KOPT-K1 (cell line): ENCODE data around the gene MYH11.
"Not testable (repeated sequence)": the region's sequence is repeated elsewhere in the genome, so short reads cannot be mapped to it uniquely, and the experiment has no call there.

Experiments
- H3K27ac ChIP-seq: fragments of 200-600 bp; sonication (generic); 2 replicates; pipeline ENCODE4 v1.5.1; 2016; ENCODE audit warnings: antibody characterized with exemption, mild to moderate bottlenecking, low read depth, low read length; ENCODE audit not compliant: poor library complexity, severe bottlenecking
- H3K36me3 ChIP-seq: fragments of 200-600 bp; sonication (generic); 2 replicates; pipeline ENCODE4 v1.5.1; 2017; ENCODE audit warnings: antibody characterized with exemption, mild to moderate bottlenecking, low read length, moderate library complexity; ENCODE audit not compliant: insufficient read depth
- H3K9me3 ChIP-seq: fragments of 200-600 bp; sonication (generic); 2 replicates; pipeline ENCODE4 v1.5.1; 2017; ENCODE audit warnings: antibody characterized with exemption, low read length, mild to moderate bottlenecking; ENCODE audit not compliant: insufficient read depth, poor library complexity, severe bottlenecking

The MYH11 gene

DNA sequence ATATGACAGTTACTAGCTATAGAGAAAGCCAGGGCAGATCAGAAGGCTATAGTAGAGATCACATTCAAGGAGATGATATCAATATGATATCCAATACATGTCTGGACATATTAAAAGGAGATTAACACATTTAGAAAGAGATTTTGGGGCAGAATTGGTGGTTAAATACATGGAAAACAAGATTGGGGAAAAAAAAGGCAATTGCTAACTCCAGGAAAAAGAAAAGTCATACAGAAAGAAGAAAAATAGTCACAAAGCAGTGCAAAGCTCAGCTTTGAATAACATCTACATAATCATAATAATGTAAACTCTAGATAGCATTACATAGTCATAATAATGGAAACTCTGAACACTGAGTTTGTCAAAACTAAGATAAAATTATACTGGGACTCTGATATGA is 40.6 kb downstream of the MYH11 start:
- no peaks in the 10 kb centered on the region for H3K36me3 ChIP-seq
- H3K9me3 ChIP-seq = peaks cover 24% of the 10 kb centered on the region
- no peak overlapping the region for H3K27ac ChIP-seq

DNA sequence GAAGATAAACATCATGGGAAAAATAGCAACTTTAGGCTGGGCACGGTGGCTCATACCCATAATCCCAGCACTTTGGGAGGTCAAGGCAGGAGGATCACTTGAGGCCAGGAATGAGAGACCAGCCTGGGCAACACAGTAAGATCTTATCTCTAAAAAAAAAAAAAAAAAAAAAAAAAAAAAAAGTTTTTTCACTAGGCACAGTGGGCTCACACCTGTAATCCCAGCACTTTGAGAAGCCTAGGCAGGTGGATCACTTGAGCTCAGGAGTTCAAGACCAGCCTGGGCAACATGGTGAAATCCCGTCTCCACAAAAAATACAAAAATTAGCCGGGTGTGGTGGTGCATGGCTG is 44.5 kb downstream of the MYH11 start:
- not testable (repeated sequence) for H3K36me3 ChIP-seq, H3K27ac ChIP-seq
- H3K9me3 ChIP-seq = peaks cover 24% of the 10 kb centered on the region

DNA sequence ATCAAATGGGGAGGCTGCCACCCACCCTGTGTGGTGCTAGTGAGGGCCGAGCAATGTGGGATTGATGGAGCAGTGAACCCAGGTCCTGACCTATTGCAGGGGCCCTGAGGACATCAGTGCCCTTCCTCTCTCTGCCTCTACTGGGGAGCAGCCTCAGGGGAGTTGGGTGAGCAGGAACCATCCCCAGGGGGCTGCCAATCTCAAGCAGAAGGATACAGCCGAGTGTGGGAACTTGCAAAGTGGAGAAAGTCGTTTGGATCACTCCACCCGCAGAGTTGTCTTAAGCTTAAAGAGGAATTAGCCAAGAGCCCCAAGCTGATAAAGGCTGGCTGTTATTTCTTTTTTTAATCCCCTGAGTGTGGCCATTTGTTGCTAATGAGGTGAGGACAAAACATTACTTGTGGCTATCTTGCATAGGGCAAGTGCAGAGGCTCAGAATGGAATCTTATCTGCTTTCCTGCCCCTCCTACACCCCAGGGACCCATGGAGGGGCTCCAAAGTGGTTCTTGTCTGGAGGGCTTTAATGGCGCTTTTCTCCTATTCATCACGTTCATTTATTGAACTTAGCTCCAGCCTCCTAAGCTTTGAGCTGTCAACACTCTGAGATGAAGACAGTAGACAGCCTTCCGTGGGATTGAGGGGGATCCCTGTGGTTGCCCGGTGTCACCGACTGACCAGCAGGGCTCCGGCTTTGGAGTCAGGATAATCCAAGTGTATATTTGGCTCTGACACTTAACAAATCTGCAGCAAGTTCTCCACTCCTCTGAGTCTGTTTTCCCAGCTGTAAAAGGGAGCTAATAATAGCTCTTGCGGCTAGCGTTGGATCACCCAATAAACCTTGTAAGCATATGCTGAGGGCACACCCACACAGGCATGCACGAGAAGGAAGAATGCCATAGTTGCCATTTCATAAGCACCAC is 45.1 kb downstream of the MYH11 start:
- H3K9me3 ChIP-seq = peaks cover 21% of the 10 kb centered on the region
- H3K36me3 ChIP-seq = no peaks in the 10 kb centered on the region
- H3K27ac ChIP-seq = no peak overlapping the region

DNA sequence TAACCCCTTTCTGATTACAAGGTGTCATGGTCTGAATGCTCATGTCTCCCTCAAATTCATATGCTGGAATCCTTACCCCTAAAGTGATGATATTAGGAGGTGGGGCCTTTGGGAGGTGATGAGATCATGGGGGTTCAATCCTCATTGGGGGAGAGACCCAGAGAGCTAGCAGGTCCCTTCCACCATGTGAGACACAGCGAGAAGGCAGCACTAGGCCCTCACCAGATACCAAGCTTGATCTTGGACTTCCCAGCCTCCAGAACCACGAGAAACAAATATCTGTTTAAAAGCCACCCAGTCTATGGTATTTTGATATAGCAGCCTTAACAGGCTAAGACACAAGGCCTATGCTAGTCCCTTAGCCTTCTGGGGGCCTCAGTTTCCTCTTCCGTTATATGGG is 45.9 kb downstream of the MYH11 start:
- Histone ChIP-seq H3K36me3 (no peaks in the 10 kb centered on the region), H3K27ac (no peak overlapping the region), H3K9me3 (peaks cover 13% of the 10 kb centered on the region)

DNA sequence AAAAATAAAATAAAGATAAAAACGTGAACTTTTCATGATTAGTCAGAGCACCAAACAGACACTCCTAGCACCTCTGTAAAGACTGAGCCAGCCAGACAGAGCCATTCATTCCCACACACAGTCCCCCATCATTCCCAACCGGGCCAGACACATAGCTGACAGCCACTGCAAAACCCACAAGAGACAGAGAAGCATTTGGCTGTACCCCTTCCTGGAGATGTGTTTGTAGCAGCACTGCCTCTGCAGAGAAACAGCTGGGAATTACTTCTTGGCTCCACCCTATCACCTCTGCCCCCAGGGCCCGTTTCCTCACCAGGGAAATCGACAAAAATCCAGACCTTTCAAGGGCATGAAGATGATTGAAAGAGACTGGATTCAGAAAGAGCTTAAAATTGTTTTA is 46.4 kb downstream of the MYH11 start:
- Histone ChIP-seq H3K27ac (no peak overlapping the region), H3K9me3 (peaks cover 8% of the 10 kb centered on the region), H3K36me3 (no peaks in the 10 kb centered on the region)

DNA sequence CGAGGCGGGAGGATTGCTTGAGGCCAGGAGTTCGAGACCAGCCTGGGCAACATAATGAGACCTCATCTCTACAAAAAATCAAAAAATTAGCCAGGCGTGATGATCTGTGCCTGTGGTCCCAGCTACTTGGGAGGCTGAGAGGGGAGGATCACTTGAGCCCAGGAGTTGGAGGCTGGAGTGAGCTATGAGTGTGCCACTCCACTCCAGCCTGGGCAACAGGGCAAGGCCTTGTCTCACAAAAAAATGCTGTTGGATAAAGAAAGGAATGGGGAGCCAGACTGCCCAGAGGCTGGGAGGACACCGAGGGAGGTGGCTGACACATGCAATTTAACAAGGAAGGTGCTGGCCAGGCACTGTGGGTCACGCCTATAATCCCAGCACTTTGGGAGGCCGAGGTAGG is 47.5 kb downstream of the MYH11 start:
- H3K36me3 ChIP-seq = not testable (repeated sequence)

DNA sequence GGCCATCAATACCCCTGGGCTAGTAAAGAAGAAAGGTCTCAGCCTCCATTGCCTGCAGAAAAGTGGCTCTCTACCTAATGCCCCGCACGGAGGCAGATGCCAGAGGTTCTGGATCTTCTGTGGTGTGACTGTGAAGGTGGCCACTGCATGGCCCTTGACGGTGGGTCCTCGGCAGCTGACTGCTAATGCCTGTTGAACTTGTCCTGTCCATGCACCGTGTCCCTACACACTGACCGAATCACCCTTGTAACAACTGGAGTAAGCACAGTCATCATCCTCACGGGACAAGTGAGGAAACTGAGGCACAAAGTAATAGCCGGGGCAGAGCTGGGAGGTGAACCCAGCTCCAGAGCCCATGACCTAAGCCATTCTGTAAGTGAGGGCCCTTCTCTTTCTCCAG is 48.8 kb downstream of the MYH11 start:
- H3K9me3 ChIP-seq = no peaks in the 10 kb centered on the region
- H3K27ac ChIP-seq = no peak overlapping the region
- H3K36me3 ChIP-seq = no peaks in the 10 kb centered on the region

More for the DNA sequence above, 47.5 kb downstream of the MYH11 start:
- H3K9me3 ChIP-seq, H3K27ac ChIP-seq: not testable (repeated sequence)

DNA sequence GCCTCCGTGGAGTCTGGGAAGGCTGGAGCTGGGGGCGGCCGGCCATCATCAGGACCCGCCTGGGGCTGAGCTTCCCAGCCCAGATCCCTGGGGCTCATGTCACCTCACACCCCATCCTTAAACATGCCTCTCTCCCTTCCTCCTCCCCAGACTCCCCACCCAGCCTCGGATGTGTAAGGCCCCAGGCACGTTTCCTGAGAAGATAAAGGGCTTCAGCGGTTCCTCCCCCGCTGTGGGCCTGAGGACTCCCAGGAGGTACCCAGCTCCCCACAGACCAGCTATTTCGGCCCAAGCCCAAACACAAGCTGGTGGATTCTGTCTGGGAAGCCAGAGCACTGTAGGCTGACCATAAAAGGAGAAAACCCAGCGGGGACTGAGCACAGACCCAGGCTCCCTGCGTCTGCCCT is 49.2 kb downstream of the MYH11 start:
- Histone ChIP-seq H3K9me3 (no peaks in the 10 kb centered on the region), H3K36me3 (no peaks in the 10 kb centered on the region), H3K27ac (no peak overlapping the region)

DNA sequence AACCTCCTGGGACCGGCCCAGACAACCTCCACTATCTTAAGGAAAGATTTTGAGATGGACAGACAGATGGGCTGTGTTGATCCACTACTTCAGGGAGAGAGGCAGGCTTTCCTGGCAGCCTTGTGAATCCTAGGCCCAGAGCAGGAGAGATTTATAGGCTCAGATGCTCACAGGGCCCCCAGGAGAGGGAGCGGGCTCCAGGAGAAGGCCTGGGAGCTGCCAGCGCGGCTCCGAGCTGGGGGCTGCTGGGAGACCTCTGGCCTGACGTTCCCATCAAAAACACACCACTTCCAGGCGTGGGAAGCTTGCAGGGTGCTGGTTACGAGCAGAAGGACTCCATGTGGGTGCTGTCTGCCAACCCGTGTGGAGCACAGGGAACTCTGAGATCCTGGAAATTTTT is 53.2 kb downstream of the MYH11 start:
- Histone ChIP-seq H3K27ac (no peak overlapping the region), H3K9me3 (no peaks in the 10 kb centered on the region), H3K36me3 (no peaks in the 10 kb centered on the region)

DNA sequence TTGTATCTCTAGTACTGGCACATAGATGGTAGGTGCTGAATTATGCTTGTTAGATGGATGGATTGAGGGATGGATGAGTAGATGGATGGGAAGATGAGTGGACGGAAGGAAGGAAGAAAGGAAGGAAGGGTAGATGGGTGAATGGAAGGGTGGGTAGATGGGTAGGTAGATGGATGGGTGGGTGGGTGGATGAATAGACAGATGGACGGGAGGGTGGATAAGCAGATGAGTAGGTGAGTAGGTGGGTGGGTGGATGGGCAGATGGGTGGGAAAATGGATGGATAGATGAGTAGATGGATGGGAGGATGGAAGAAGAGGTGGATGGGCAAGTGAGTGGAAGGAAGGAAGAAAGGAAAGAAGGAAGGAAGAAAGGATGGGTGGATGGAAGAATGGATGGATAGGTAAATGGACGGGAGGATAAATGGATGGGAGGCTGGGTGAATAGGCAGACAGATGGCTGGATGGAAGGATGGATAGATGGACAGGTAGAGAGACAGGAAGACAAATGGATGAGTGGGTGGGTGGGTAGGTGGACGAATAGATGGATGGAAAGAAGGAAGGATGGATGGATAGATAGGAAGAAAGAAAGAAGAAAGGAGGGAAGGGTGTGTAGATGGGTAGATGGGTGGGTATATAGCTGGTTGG is 56.9 kb downstream of the MYH11 start:
- Histone ChIP-seq H3K9me3 (peaks cover 11% of the 10 kb centered on the region), H3K36me3 (no peaks in the 10 kb centered on the region), H3K27ac (no peak overlapping the region)

DNA sequence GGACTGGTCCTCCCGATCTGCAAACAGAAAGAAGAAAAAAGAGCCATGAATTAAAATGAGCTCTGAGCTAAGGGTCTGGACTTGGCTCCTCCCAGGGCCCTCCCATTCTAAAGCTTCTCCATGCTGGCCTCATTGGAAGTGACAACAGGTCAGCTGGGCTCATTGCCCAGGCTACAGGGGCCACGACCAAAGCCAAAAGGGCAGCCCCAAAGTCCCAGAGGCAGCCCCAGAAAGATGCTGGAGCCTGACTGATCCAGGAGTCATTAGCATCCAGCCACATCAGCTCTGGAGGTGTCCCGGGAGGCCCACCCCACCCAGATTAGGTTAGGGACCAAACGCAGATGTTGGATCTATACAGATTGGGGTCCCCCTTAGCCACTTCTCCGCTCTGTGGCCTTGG is 58.2 kb downstream of the MYH11 start:
- no peaks in the 10 kb centered on the region for H3K36me3 ChIP-seq
- peaks cover 11% of the 10 kb centered on the region for H3K9me3 ChIP-seq
- H3K27ac ChIP-seq = no peak overlapping the region

DNA sequence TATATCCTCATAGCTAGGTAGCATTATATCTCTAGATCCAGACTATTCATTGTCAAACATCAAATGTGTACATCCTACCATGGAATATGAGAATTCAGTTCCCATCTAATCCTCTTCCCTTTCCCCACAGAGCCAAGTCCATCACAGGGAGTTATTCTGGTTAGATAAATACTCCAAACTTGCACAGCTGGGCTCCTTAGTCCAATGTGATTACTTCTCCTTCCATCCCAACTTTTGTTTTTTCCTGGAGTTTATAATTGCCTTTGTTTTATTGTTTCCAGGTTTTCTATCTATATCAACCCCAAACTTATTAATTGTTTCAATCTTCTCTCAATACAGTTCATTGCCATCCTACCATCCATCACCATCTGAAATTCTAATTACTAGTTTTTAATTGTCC is 59.9 kb downstream of the MYH11 start:
- H3K9me3 ChIP-seq = peaks cover 11% of the 10 kb centered on the region
- H3K27ac ChIP-seq = no peak overlapping the region
- no peaks in the 10 kb centered on the region for H3K36me3 ChIP-seq

DNA sequence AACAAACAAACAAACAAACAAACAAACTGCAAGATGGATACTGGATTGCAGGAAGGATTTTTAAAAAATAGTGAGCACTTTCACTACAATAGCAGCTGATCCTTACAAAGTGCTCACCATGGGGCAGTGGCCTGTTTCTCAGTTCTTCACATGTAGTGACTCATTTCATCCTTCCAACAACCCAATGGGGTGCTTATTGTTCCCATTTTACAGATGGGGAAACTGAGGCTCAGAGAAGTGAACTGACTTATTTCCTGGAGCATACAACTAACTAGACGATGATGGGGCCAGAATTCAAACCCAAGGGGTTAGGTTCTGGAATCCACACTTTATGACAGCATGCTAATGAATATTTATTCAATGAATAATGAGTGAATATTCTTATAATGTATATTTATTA is 61.2 kb downstream of the MYH11 start:
- no peak overlapping the region for H3K27ac ChIP-seq
- peaks cover 11% of the 10 kb centered on the region for H3K9me3 ChIP-seq
- no peaks in the 10 kb centered on the region for H3K36me3 ChIP-seq

DNA sequence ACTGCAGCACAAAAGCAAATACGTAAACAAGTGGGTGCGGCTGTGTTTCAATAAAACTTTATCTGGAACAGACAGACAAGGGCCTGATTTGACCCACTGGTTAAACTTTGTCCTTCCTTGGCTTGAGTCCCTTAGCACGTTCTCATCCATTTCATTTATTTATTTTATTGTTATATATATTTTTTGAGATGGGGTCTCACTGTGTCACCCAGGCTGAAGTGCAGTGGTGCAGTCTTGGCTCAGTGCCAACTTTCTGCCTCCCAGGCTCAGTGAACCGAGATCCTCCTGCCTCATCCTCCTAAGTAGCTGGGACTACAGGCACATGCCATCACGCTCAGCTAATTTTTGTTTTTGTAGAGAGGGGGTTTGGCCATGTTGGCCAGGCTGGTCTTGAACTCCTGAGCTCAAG is 64.3 kb downstream of the MYH11 start:
- Histone ChIP-seq H3K36me3 (no peaks in the 10 kb centered on the region), H3K9me3 (peaks cover 11% of the 10 kb centered on the region), H3K27ac (no peak overlapping the region)

DNA sequence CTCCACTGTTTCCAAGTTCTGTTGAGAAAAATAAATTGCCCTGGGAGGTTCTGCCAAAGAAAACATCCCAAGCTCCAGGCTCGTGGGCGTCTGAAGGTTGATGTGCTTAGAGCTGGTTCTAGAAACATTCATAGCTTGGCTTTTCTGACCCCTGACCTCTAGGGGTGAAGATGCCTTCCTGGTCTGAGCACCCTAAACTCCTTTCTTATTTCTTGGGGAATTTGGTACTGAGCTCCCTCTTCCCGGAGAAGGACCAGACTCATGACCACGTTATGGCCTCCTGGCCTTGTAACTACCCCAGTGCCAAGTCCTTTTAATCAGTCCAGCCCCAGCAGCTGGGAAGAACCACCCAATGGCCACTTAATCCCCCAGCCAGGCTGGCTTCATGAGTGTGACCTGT is 66.4 kb downstream of the MYH11 start:
- H3K36me3 ChIP-seq = no peaks in the 10 kb centered on the region
- H3K27ac ChIP-seq = no peak overlapping the region
- no peaks in the 10 kb centered on the region for H3K9me3 ChIP-seq

DNA sequence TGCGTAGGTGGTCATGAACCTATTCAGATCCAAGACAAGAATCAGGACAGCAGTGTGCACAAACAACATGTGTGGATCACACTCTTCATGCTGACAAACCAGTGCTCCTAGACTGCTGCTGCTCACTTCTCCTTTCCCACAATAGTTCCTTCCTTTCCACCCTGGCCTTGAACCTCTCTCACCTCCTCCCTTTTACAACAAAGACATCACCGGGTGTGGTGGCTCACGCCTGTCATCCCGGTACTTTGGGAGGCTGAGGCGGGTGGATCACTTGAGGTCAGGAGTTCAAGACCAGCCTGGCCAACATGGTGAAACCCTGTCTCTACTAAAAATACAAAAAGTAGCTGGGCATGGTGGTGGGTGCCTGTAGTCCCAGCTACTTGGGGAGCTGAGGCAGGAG is 67.0 kb downstream of the MYH11 start:
- not testable (repeated sequence) for H3K9me3 ChIP-seq, H3K27ac ChIP-seq, H3K36me3 ChIP-seq
